Measurements from ENCODE around the gene XKR3.

- TF ChIP-seq, protein P1, sequence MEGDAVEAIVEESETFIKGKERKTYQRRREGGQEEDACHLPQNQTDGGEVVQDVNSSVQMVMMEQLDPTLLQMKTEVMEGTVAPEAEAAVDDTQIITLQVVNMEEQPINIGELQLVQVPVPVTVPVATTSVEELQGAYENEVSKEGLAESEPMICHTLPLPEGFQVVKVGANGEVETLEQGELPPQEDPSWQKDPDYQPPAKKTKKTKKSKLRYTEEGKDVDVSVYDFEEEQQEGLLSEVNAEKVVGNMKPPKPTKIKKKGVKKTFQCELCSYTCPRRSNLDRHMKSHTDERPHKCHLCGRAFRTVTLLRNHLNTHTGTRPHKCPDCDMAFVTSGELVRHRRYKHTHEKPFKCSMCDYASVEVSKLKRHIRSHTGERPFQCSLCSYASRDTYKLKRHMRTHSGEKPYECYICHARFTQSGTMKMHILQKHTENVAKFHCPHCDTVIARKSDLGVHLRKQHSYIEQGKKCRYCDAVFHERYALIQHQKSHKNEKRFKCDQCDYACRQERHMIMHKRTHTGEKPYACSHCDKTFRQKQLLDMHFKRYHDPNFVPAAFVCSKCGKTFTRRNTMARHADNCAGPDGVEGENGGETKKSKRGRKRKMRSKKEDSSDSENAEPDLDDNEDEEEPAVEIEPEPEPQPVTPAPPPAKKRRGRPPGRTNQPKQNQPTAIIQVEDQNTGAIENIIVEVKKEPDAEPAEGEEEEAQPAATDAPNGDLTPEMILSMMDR (IDR thresholded peaks at IDR 0.05; ENCODE audit: insufficient read depth, low read length), result no peak
- TF ChIP-seq SPI1 (IDR thresholded peaks at IDR 0.05; ENCODE audit: borderline replicate concordance, low read depth) (no peak), POLR2AphosphoS5 (IDR thresholded peaks at IDR 0.05; ENCODE audit: low read depth) (no peak), GABPA (IDR thresholded peaks at IDR 0.05; ENCODE audit: low read depth) (no peak), REST (IDR thresholded peaks at IDR 0.05; ENCODE audit: insufficient replicate concordance, low read depth) (no peak)
These were observed 2.3 kb upstream of the XKR3 start for GRCh38 chr22:16827506-16827905.
